Vagina (tissue), 2 donors: ENCODE data around the gene STOX1. TPM values are rescaled to one million over a fixed set of nuclear protein-coding genes. Genes with fewer than 3 reads are reported as not detected.
"Not testable (repeated sequence)": the region's sequence is repeated elsewhere in the genome, so short reads cannot be mapped to it uniquely, and the experiment has no call there.

ENCODE experiments used
- DNase-seq, 2 donors: peaks; one replicate each; pipeline ENCODE4 v3.0.0-alpha.2; 2017; ENCODE audit errors: extremely low spot score in 2 of 2
- H3K27ac ChIP-seq: fragments of 200-600 bp; sonication (generic); one replicate; pipeline ENCODE4 v1.5.1; 2019
- H3K27me3 ChIP-seq: fragments of 200-600 bp; sonication (generic); one replicate; pipeline ENCODE4 v1.5.1; 2019
- H3K36me3 ChIP-seq, 2 donors: fragments of 200-600 bp; sonication (generic); one replicate each; pipeline ENCODE4 v1.5.1; 2017 to 2019
- H3K4me1 ChIP-seq: fragments of 200-600 bp; sonication (generic); one replicate; pipeline ENCODE4 v1.5.1; 2019
- H3K4me3 ChIP-seq, 2 donors: fragments of 200-600 bp; sonication (generic); 1 replicate in 1 of 2; 2 replicates in 1 of 2; pipeline ENCODE4 v1.5.1; 2016 to 2019
- H3K9me3 ChIP-seq: fragments of 200-600 bp; sonication (generic); one replicate; pipeline ENCODE4 v1.5.1; 2019
- POLR2A ChIP-seq, 2 donors: fragments of 450-650 bp; IDR thresholded peaks; one replicate each; pipeline ENCODE4 v1.6.1; 2017; ENCODE audit warnings: antibody characterized with exemption in 2 of 2, mild to moderate bottlenecking in 2 of 2, moderate library complexity in 2 of 2
- POLR2AphosphoS5 ChIP-seq, 2 donors: sonication (generic); formaldehyde crosslinking; IDR thresholded peaks; one replicate each; pipeline ENCODE4 v1.9.0; 2017; ENCODE audit warnings: antibody characterized with exemption in 2 of 2, mild to moderate bottlenecking in 2 of 2, low read depth in 1 of 2; ENCODE audit not compliant: insufficient read depth in 1 of 2
- intact Hi-C: fragments of 100-400 bp; cut with DNase I; formaldehyde crosslinking; loops from one replicate; pipeline ENCODE4 v1.15.1; 2023
- total RNA-seq: library from RNA; depleted of rRNA; stranded (reverse); fragments of >200 nt; gene quantifications from one replicate; pipeline ENCODE4 v1.2.3, GENCODE V29; 2016
- TF ChIP-seq, protein P1 (sequence below), 3 experiments: fragments of 450-650 bp in 2 of 3; fragments of 200-600 bp in 1 of 3; sonication (generic) in 1 of 3; IDR thresholded peaks; one replicate each; pipeline ENCODE4 v1.5.1; 2017 to 2019; ENCODE audit warnings: antibody characterized with exemption in 3 of 3, mild to moderate bottlenecking in 2 of 3, moderate library complexity in 2 of 3

STOX1 gene
- total RNA-seq, 1 donor from 2014 or later: 2.5 TPM

DNA sequence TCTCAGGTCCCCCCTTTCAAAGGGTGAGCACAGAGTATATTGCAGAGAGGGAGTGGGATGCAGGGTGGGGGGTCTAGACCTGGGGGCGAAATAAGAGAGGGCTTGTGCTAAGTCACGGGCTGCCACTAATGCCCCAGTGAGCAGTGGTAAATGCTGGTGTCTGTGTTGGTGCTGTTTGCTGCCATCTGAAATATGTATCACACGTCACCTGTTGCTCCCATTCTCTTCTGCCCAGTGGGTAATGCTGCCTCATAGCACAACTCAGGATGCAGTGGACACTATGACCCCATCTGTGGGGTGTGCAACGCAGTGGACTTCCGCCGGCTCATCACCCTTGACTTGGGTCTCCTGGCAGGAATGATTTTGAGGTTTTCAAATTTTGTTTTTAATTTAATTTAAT, 2.6 kb downstream of the STOX1 start:
- DNase-seq: no peak
- TF ChIP-seq POLR2A (IDR thresholded peaks at IDR 0.05): no peak
- Histone ChIP-seq H3K27me3 (no peaks in the 10 kb centered on the region), H3K4me3 (no peak overlapping the region), H3K4me1 (peaks cover 7% of the 10 kb centered on the region), H3K9me3 (no peaks in the 10 kb centered on the region), H3K27ac (no peak overlapping the region), H3K36me3 (no peaks in the 10 kb centered on the region)
- intact Hi-C loops: no loop called here

DNA sequence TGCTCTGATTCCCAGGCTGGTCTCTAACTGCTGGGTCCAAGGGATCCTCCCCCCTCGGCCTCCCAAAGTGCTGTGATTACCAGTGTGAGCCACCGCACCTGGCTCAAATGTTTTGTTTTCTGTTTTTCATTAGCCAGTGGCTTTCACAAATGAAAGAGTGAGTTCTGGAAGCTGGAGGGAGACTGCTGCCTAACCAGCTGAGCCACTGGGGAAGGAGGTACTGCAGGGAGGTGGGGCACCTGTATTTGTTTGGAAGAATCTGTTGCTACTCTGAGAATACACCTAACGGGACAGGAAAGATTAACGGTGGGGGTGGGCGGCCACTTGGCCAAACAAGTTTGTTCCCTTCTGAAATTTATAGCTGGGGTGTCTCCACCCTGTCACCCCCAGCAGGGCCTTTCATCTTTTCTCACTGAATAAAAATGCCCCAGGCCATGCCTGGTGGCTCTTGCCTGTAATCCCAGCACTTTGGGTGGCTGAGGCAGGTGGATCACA, 4.7 kb downstream of the STOX1 start:
- TF ChIP-seq, protein P1, sequence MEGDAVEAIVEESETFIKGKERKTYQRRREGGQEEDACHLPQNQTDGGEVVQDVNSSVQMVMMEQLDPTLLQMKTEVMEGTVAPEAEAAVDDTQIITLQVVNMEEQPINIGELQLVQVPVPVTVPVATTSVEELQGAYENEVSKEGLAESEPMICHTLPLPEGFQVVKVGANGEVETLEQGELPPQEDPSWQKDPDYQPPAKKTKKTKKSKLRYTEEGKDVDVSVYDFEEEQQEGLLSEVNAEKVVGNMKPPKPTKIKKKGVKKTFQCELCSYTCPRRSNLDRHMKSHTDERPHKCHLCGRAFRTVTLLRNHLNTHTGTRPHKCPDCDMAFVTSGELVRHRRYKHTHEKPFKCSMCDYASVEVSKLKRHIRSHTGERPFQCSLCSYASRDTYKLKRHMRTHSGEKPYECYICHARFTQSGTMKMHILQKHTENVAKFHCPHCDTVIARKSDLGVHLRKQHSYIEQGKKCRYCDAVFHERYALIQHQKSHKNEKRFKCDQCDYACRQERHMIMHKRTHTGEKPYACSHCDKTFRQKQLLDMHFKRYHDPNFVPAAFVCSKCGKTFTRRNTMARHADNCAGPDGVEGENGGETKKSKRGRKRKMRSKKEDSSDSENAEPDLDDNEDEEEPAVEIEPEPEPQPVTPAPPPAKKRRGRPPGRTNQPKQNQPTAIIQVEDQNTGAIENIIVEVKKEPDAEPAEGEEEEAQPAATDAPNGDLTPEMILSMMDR (IDR thresholded peaks at IDR 0.05): no peak
- no peak for TF ChIP-seq POLR2AphosphoS5 (IDR thresholded peaks at IDR 0.05; ENCODE audit: insufficient read depth in 1 of 2, low read depth in 1 of 2)
- no peak for TF ChIP-seq POLR2A (IDR thresholded peaks at IDR 0.05)
- intact Hi-C loops: no loop called here
- no peak overlapping the region for H3K27ac ChIP-seq
- H3K4me1 ChIP-seq: peaks cover 1% of the 10 kb centered on the region
- no peak for DNase-seq
- H3K4me3 ChIP-seq: no peak overlapping the region
- no peaks in the 10 kb centered on the region for H3K36me3 ChIP-seq
- no peaks in the 10 kb centered on the region for H3K9me3 ChIP-seq
- H3K27me3 ChIP-seq: no peaks in the 10 kb centered on the region

DNA sequence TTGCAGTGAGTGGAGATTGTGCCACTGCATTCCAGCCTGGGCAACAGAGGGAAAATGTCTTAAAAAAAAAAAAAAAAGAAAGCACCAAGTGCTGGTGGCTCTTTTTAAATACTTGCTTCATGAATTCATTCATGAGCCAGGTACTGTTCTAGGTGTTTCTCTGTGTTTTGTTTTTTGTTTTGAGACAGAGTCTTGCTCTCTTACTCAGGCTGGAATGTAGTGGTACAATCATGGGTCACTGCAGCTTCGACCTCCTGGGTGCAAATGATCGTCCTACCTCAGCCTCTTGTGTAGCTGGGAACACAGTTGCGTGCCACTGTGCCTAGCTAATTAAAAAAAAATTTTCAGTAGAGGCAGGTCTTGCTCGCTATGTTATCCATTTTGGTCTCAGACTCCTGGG, 5.3 kb downstream of the STOX1 start:
- intact Hi-C loops: no loop called here
- Histone ChIP-seq H3K27me3 (no peaks in the 10 kb centered on the region), H3K4me3 (no peak overlapping the region), H3K9me3 (no peaks in the 10 kb centered on the region), H3K4me1 (no peaks in the 10 kb centered on the region), H3K36me3 (no peaks in the 10 kb centered on the region), H3K27ac (no peak overlapping the region)
- TF ChIP-seq POLR2A (IDR thresholded peaks at IDR 0.05): no peak
- DNase-seq: no peak

DNA sequence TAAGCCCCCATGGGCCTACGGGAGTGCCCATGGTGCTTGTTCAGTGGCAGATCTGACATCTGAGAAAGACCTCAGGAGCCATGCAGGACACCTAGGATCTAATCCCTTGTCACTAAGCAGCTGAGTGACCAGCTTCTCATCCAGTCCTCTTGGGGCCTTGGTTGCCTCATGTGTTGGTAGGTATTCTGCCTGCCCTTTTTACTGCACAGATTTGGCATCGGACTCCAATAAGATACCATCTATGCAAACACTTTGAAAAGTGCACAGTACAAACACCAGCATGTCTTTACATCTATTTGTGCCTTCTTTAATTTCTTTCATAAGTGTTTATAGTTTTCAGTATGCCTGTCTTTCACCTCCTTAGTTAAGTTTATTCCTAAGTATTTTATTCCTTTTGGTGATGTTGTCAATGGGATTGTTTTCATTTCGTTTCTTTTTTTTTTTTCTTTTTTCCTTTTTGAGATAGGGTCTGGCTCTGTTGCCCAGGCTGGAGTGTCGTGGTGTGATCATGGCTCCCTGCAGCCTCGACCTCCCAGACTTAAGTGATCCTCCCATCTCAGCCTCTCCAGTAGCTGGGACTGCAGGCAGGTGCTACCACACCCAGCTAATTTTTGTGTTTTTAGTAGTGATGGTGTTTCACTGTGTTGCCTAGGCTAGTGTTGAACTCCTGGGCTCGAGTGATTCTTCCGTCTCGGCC, 10.4 kb downstream of the STOX1 start:
- H3K27ac ChIP-seq: no peak overlapping the region
- H3K27me3 ChIP-seq: no peaks in the 10 kb centered on the region
- no peak overlapping the region for H3K4me3 ChIP-seq
- H3K36me3 ChIP-seq: no peaks in the 10 kb centered on the region
- intact Hi-C loops: no loop called here
- no peaks in the 10 kb centered on the region for H3K9me3 ChIP-seq
- H3K4me1 ChIP-seq: no peaks in the 10 kb centered on the region
- DNase-seq: no peak
- no peak for TF ChIP-seq POLR2AphosphoS5 (IDR thresholded peaks at IDR 0.05; ENCODE audit: insufficient read depth in 1 of 2, low read depth in 1 of 2)
- TF ChIP-seq, protein P1 (IDR thresholded peaks at IDR 0.05): no peak
- no peak for TF ChIP-seq POLR2A (IDR thresholded peaks at IDR 0.05)

DNA sequence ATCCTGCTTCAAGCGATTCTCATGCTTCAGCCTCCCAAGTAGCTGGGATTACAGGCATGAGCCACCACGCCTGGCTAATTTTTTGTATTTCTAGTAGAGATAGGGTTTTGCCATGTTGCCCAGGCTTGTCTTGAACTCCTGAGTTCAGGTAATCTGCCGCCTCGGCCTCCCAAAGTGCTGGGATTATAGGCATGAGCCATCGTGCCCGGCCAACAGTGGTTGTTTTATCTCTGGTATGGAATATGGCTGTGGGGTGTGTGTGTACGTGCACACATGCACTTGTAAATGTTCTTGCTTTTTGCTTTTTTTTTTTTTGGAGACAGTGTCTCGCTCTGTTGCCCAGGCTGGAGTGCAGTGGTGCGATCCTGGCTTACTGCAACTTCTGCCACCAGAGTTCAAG, 13.3 kb downstream of the STOX1 start:
- DNase-seq, intact Hi-C loops, H3K36me3 ChIP-seq, H3K27me3 ChIP-seq, H3K9me3 ChIP-seq, H3K27ac ChIP-seq, H3K4me1 ChIP-seq, H3K4me3 ChIP-seq: not testable (repeated sequence)

DNA sequence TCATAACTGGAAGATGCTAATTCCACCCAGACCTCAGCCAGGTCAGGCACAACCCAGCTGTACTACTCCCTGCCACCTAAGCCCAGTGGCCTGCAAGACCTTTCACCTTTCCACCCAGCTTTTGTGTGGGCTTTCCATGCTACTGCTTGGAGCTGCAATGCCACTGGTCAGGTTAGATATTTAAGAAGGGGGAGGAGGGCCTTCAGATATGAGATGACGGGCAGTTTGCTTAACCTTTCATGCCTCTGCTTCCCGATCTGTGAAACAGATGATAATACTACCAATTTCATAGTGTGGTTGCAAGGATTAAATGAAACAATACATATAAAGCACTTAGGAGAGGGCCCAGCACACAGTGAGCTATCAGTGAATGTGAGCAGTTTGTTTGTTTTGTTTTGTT, 20.9 kb downstream of the STOX1 start:
- Histone ChIP-seq H3K27ac (no peak overlapping the region), H3K27me3 (no peaks in the 10 kb centered on the region), H3K4me1 (no peaks in the 10 kb centered on the region), H3K9me3 (no peaks in the 10 kb centered on the region), H3K36me3 (no peaks in the 10 kb centered on the region), H3K4me3 (no peak overlapping the region)
- intact Hi-C loops: no loop called here
- TF ChIP-seq, protein P1 (IDR thresholded peaks at IDR 0.05): no peak
- TF ChIP-seq POLR2AphosphoS5 (IDR thresholded peaks at IDR 0.05; ENCODE audit: insufficient read depth in 1 of 2, low read depth in 1 of 2): no peak
- TF ChIP-seq POLR2A (IDR thresholded peaks at IDR 0.05): no peak
- DNase-seq: no peak
